Neural cell (in vitro differentiated cells): ENCODE measurements around the gene SUMO1. TPM values are rescaled to one million over a fixed set of nuclear protein-coding genes. Genes with fewer than 3 reads are reported as not detected.

Source experiments
- H2AFZ ChIP-seq: fragments of 200-600, 300-800 bp; sonication (generic), shearing (Covaris generic); 2 replicates; pipeline ENCODE4 v1.6.0; 2014; ENCODE audit warnings: low read depth, mild to moderate bottlenecking, antibody characterized with exemption, low read length, moderate library complexity
- H3F3A ChIP-seq: fragments of 200-600 bp; shearing (Covaris generic); 2 replicates; pipeline ENCODE4 v1.6.1; 2016; ENCODE audit warnings: mild to moderate bottlenecking, moderate library complexity, mixed read lengths, antibody characterized with exemption, low read length; ENCODE audit not compliant: insufficient read depth, poor library complexity, severe bottlenecking
- H3K27ac ChIP-seq: fragments of 200-600, 300-800 bp; sonication (generic), shearing (Covaris generic); 2 replicates; pipeline ENCODE4 v1.5.1; 2014; ENCODE audit warnings: mild to moderate bottlenecking, low read length, moderate library complexity
- H3K27me3 ChIP-seq: fragments of 300-800, 200-600 bp; sonication (generic), shearing (Covaris generic); 2 replicates; pipeline ENCODE4 v1.6.0; 2014; ENCODE audit warnings: mild to moderate bottlenecking, low read depth, low read length, moderate library complexity; ENCODE audit not compliant: insufficient read depth
- H3K36me3 ChIP-seq: fragments of 300-800, 200-600 bp; sonication (generic), shearing (Covaris generic); 2 replicates; pipeline ENCODE4 v1.5.1; 2014; ENCODE audit warnings: mild to moderate bottlenecking, antibody characterized with exemption, low read length, moderate library complexity; ENCODE audit not compliant: insufficient read depth
- H3K4me2 ChIP-seq: fragments of 300-800, 200-600 bp; sonication (generic), shearing (Covaris generic); 2 replicates; pipeline ENCODE4 v1.6.0; 2014; ENCODE audit warnings: mild to moderate bottlenecking, low read length
- H3K4me3 ChIP-seq: fragments of 300-800, 200-600 bp; sonication (generic), shearing (Covaris generic); 2 replicates; pipeline ENCODE4 v1.5.1; 2014; ENCODE audit warnings: mild to moderate bottlenecking, low read length, moderate library complexity
- H3K79me2 ChIP-seq: fragments of 200-600 bp; shearing (Covaris generic); replicated peaks from 2 replicates; pipeline ENCODE4 v1.6.0; 2014; ENCODE audit warnings: mild to moderate bottlenecking, low read length, moderate library complexity; ENCODE audit not compliant: insufficient read depth
- H3K9ac ChIP-seq: fragments of 300-800, 200-600 bp; sonication (generic), shearing (Covaris generic); 2 replicates; pipeline ENCODE4 v1.6.1; 2016; ENCODE audit warnings: mild to moderate bottlenecking, low read length, mixed read lengths
- H3K9me2 ChIP-seq: fragments of 200-600 bp; shearing (Covaris generic); 2 replicates; pipeline ENCODE4 v1.6.1; 2016; ENCODE audit warnings: mild to moderate bottlenecking, low read length, mixed read lengths; ENCODE audit not compliant: insufficient read depth
- H3K9me3 ChIP-seq: fragments of 200-600, 300-800 bp; sonication (generic), shearing (Covaris generic); 2 replicates; pipeline ENCODE4 v1.6.1; 2016; ENCODE audit warnings: mild to moderate bottlenecking, mixed run types, low read length, moderate library complexity, mixed read lengths
- H4K20me1 ChIP-seq: fragments of 200-600 bp; shearing (Covaris generic); 2 replicates; pipeline ENCODE4 v1.6.1; 2016; ENCODE audit warnings: mild to moderate bottlenecking, mixed run types; ENCODE audit not compliant: insufficient read depth
- CTCF ChIP-seq: fragments of 450-650 bp; IDR thresholded peaks from 2 replicates; pipeline ENCODE4 v1.5.1; 2014; ENCODE audit warnings: antibody characterized with exemption, mild to moderate bottlenecking, moderate library complexity; ENCODE audit not compliant: poor library complexity, severe bottlenecking
- EP300 ChIP-seq: fragments of 450-650 bp; conservative IDR thresholded peaks from 2 replicates; pipeline ENCODE4 v1.6.1; 2014; ENCODE audit warnings: antibody characterized with exemption, mild to moderate bottlenecking, moderate library complexity; ENCODE audit not compliant: poor library complexity, severe bottlenecking
- EZH2 ChIP-seq: fragments of 200-600, 300-800 bp; shearing (Covaris generic), sonication (generic); IDR thresholded peaks from 2 replicates; pipeline ENCODE4 v1.6.1; 2014; ENCODE audit warnings: antibody characterized with exemption, low read length, borderline replicate concordance, mild to moderate bottlenecking; ENCODE audit not compliant: insufficient read depth, poor library complexity, severe bottlenecking
- MXI1 ChIP-seq: fragments of 450-650 bp; conservative IDR thresholded peaks from 2 replicates; pipeline ENCODE4 v1.6.1; 2014; ENCODE audit warnings: antibody characterized with exemption, mild to moderate bottlenecking; ENCODE audit not compliant: poor library complexity, severe bottlenecking
- POLR2AphosphoS5 ChIP-seq: IDR thresholded peaks from 2 replicates; pipeline ENCODE4 v1.6.1; 2012
- RAD21 ChIP-seq: fragments of 450-650 bp; conservative IDR thresholded peaks from 2 replicates; pipeline ENCODE4 v1.6.1; 2014; ENCODE audit warnings: antibody characterized with exemption, mild to moderate bottlenecking, moderate library complexity
- SMC3 ChIP-seq: fragments of 450-650 bp; conservative IDR thresholded peaks from 2 replicates; pipeline ENCODE4 v1.6.1; 2014; ENCODE audit warnings: antibody characterized with exemption, mild to moderate bottlenecking, moderate library complexity; ENCODE audit not compliant: poor library complexity
- TAF1 ChIP-seq: IDR thresholded peaks from 2 replicates; pipeline ENCODE4 v1.6.1; 2012; ENCODE audit warnings: low read depth
- polyA plus RNA-seq: library from polyadenylated mRNA; depleted of rRNA; stranded (reverse); fragments of >200 nt; gene quantifications from 2 replicates; pipeline ENCODE4 v1.2.3, GENCODE V29; 2014
- TF ChIP-seq, protein P1 (sequence below): IDR thresholded peaks from 2 replicates; pipeline ENCODE4 v1.6.1; 2012; ENCODE audit warnings: borderline replicate concordance

Gene SUMO1
- polyA plus RNA-seq, 1 donor from 2014 or later: 365 TPM

DNA sequence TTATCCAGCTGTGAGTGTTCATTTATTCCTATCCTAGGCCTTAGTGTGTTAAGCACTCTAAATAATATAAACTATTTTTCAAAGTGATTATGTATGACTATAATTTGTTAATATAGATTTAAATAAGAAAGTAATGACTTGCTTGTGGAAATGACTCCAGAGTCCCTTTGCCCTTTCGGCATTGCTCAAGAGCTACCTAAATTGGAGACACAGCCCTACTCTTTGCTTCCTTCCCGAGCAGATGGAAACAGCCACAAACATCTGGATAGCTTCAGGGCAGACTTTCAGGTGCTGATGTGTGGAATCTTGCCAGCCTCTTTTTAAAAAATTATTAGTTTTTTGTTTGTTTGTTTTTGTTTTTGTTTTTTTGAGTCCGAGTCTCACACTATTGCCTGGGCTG lies 44.0 kb downstream of the SUMO1 start:
- Histone ChIP-seq H3K9me3 (no peaks in the 10 kb centered on the region), H3K27ac (no peak overlapping the region)

DNA sequence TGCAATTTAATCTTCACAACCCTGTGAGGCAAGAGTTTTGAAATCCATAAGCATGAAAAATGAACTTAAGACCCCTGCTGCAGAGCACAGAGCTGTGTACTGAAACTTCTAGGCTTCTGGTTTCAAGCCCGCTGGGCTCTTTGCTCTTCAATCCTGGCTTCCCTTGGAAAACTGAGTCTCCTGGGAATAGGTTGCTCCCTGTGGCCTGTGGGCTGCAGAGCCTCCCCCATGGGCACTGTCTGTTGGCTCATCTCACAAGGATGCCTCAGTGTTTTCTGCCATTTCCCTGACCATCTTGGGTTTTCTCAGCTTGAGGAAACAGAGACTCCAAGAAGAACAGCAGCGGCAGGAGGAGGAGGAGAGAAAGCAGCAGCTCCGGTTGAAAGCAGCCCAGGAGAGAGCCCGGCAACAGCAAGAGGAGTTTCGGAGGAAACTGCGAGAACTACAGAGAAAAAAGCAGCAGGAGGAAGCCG lies 44.5 kb downstream of the SUMO1 start:
- Histone ChIP-seq H4K20me1 (no peaks in the 10 kb centered on the region), H3K36me3 (no peaks in the 10 kb centered on the region), H2AFZ (no peak overlapping the region), H3K9me3 (no peaks in the 10 kb centered on the region), H3K4me3 (no peak overlapping the region), H3K9me2 (no peaks in the 10 kb centered on the region), H3K4me2 (no peak overlapping the region), H3K9ac (no peak overlapping the region), H3F3A (no peaks in the 10 kb centered on the region), H3K27me3 (no peaks in the 10 kb centered on the region), H3K79me2 (no peaks in the 10 kb centered on the region), H3K27ac (no peak overlapping the region)
- TF ChIP-seq, protein P1, sequence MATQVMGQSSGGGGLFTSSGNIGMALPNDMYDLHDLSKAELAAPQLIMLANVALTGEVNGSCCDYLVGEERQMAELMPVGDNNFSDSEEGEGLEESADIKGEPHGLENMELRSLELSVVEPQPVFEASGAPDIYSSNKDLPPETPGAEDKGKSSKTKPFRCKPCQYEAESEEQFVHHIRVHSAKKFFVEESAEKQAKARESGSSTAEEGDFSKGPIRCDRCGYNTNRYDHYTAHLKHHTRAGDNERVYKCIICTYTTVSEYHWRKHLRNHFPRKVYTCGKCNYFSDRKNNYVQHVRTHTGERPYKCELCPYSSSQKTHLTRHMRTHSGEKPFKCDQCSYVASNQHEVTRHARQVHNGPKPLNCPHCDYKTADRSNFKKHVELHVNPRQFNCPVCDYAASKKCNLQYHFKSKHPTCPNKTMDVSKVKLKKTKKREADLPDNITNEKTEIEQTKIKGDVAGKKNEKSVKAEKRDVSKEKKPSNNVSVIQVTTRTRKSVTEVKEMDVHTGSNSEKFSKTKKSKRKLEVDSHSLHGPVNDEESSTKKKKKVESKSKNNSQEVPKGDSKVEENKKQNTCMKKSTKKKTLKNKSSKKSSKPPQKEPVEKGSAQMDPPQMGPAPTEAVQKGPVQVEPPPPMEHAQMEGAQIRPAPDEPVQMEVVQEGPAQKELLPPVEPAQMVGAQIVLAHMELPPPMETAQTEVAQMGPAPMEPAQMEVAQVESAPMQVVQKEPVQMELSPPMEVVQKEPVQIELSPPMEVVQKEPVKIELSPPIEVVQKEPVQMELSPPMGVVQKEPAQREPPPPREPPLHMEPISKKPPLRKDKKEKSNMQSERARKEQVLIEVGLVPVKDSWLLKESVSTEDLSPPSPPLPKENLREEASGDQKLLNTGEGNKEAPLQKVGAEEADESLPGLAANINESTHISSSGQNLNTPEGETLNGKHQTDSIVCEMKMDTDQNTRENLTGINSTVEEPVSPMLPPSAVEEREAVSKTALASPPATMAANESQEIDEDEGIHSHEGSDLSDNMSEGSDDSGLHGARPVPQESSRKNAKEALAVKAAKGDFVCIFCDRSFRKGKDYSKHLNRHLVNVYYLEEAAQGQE: no peak
- no peak for TF ChIP-seq MXI1
- no peak for TF ChIP-seq TAF1
- no peak for TF ChIP-seq CTCF
- no peak for TF ChIP-seq POLR2AphosphoS5
- TF ChIP-seq EZH2: no peak
- TF ChIP-seq SMC3: no peak
- no peak for TF ChIP-seq RAD21
- no peak for TF ChIP-seq EP300

More for the DNA sequence above, 44.0 kb downstream of the SUMO1 start:
- TF ChIP-seq EP300 (no peak), RAD21 (no peak), MXI1 (no peak), CTCF (no peak), POLR2AphosphoS5 (no peak), EZH2 (no peak), SMC3 (no peak), TAF1 (no peak)
- TF ChIP-seq, protein P1: no peak
- H3K9me2 ChIP-seq: no peaks in the 10 kb centered on the region
- H4K20me1 ChIP-seq: no peaks in the 10 kb centered on the region
- H3F3A ChIP-seq: no peaks in the 10 kb centered on the region
- H3K4me2 ChIP-seq: no peak overlapping the region
- H3K27me3 ChIP-seq: no peaks in the 10 kb centered on the region
- no peak overlapping the region for H2AFZ ChIP-seq
- no peak overlapping the region for H3K9ac ChIP-seq
- H3K79me2 ChIP-seq: no peaks in the 10 kb centered on the region
- no peak overlapping the region for H3K4me3 ChIP-seq
- no peaks in the 10 kb centered on the region for H3K36me3 ChIP-seq
